Astrocyte of the cerebellum (primary cell): ENCODE results near the gene CCDC188.

Experiments used
- DNase-seq: peaks from one replicate; pipeline ENCODE4 v3.0.0-alpha.2; 2011; ENCODE audit warnings: low read depth
- H3K4me3 ChIP-seq: 2 replicates; pipeline ENCODE4 v1.5.1; 2011; ENCODE audit warnings: mild to moderate bottlenecking, low read depth, low read length, moderate library complexity
- in situ Hi-C: cut with HindIII; loops from 2 replicates; pipeline ENCODE4 v1.10.0; 2017; ENCODE audit warnings: low sequenced_read_pairs
- TF ChIP-seq, protein P1 (sequence below): IDR thresholded peaks from 2 replicates; pipeline ENCODE4 v1.5.1; 2012; ENCODE audit warnings: low read length, low read depth, moderate library complexity, mild to moderate bottlenecking; ENCODE audit errors: missing control alignments

The CCDC188 gene

DNA sequence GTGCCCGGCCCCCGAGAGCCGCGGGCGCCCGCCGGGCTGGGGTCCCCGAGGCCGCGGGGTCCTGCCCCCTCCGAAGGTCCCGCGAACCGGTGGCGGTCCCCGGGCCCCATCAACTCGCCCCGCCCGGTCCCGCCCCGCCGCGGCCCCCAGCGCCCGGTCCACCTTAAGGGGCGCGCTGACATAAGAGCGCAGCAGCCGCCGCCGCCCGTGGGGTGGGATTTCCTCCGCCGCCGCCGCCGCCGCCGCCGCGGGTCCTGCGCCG lies 19.3 kb downstream of the CCDC188 start, which contains the start of gene ZDHHC8:
Gene ZDHHC8, plus strand, starts transcription at position 208 of the 262 bp plus-strand sequence. CDS start 144 bp downstream, outside the sequence.
- DNase-seq: no peak
- in situ Hi-C loops: no loop called here
- peak within 1 kb of the TSS; percentile 79 for H3K4me3 ChIP-seq
- TF ChIP-seq, protein P1, sequence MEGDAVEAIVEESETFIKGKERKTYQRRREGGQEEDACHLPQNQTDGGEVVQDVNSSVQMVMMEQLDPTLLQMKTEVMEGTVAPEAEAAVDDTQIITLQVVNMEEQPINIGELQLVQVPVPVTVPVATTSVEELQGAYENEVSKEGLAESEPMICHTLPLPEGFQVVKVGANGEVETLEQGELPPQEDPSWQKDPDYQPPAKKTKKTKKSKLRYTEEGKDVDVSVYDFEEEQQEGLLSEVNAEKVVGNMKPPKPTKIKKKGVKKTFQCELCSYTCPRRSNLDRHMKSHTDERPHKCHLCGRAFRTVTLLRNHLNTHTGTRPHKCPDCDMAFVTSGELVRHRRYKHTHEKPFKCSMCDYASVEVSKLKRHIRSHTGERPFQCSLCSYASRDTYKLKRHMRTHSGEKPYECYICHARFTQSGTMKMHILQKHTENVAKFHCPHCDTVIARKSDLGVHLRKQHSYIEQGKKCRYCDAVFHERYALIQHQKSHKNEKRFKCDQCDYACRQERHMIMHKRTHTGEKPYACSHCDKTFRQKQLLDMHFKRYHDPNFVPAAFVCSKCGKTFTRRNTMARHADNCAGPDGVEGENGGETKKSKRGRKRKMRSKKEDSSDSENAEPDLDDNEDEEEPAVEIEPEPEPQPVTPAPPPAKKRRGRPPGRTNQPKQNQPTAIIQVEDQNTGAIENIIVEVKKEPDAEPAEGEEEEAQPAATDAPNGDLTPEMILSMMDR: no peak

DNA sequence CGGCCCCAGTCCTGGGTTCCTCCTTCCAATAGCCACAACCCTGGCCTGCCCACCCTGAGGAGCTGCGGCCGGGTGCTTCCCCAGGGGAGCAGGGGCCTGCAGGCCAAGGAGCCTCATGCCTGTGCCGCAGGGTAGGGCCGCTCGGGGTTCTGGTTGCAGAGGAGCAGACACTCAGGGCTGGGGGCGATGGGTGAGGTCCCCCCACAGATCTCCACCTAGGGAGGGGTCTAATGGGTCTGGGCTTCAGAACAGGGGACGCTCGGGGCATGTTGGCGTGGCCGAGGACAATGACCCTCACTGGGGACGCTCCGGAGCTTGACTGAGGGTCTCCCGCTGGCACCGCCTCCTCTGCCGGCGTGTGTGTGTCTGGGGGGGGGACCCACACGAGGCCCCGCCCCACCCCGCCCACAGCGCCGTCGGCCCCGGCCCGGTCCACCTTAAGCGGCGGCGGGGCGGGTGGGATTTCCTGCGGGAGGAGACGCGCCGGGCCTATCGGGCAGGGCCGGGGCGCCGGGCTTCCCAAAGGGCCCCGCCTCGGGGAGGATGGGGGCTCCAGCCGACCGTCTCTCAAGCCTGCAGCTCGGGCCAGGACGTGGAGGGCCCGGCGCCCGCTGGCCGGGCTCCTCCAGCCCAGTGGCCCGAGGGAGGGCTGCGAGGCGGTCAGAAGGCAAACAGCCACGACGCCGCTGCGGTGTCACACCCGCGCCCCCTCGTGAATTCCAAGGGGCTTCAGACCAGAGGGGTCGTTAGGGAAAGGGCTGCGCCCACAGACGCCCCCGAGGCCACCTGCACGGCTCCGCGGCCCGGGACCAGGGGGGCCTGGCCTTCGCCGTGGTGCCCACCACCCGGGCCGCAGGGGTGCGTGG lies 19.9 kb downstream of the CCDC188 start:
- peak; percentile 49 for DNase-seq
- TF ChIP-seq, protein P1: no peak
- peak overlapping the region; percentile 79 for H3K4me3 ChIP-seq
- in situ Hi-C loops: no loop called here

DNA sequence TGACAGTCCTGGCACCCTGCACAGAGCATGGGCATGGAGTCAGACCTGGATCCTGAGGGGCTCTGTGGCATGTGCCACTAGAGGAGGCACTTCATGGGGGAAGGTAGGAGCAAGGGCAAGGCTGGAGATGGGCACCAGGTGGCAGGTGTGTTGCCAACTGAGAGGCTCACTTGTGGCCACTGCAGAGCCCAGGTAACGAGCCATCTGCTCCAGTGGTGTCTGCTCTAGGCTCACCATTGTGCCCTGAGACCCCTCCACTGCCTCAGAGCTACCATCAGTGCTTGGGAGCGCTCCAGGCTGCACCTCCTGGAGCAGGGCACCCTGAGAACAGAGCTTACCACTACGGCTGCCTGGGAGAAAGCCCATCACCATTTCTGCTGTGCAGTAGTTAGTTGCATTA lies 20.5 kb downstream of the CCDC188 start:
- in situ Hi-C loops: no loop called here
- TF ChIP-seq, protein P1: no peak
- no peak overlapping the region for H3K4me3 ChIP-seq
- DNase-seq: no peak

DNA sequence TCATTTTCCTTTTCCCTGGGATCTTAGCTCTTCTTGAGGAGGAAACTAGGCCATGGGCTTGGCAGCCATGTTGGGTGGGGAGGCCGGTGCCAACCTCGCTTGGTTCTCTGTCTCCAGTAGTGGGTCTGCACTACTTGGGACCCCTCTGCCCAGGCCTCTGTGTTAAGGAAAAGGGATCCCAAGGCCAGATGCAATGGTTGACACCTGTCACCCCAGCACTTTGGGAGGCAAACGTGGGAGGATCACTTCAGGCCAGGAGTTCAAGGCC lies 21.2 kb downstream of the CCDC188 start:
- TF ChIP-seq, protein P1: no peak
- no peak overlapping the region for H3K4me3 ChIP-seq
- in situ Hi-C loops: no loop called here
- DNase-seq: no peak

DNA sequence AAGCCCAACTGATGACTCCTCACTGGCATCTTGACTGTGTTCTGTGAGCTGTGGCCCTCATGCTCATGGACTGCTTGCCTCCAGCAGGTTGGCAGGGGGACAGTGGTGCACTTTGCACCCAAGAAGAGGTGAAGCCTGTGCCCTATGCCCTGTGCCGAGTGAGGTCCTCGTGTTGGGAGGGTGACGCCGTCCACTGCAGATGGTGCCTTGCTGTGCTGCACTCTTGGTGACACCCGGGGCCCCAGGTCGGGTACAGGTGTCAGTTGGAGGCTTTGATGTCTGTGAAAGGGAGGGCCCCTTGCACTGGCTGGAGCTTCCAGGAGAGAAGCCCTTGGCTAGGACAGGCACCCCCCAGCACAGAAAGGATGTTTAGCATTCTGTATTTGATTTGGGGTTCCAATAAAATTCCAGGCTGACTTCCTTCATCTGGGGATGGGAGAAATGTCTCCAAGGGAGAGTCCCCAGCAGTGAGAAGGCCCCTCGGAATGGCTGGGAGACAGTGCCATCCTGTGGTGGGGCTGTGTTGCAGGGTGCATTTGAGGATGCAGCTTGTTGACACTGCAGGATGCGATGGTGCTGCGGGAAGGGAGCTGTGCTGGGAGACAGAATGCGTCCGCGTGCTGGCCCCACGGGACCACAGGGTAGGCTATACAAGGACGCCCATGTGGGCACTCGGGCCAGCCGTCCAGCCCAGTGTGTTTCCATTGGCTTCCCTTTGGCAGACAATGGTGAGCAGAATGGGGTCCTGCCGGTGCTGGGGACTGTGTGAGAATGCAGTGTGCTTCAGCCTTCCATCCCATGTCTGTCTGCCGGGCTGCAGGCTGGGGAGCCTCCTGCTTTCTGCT lies 21.7 kb downstream of the CCDC188 start:
- DNase-seq: no peak
- in situ Hi-C loops: no loop called here
- TF ChIP-seq, protein P1: no peak
- no peak overlapping the region for H3K4me3 ChIP-seq

DNA sequence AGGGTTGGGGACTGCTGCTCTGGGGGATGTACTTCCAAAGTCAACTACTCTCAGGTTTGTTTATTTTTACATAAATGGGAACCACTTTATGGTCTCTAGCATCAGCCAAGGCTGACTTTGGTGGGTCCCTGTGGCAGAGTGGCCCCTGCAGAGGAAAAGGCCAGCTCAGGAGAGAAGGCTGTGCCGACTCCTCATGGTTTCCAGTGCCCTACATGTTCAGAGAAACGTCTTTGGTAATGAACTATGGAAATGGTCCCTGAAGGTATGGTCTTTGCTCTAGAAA lies 22.3 kb downstream of the CCDC188 start:
- no peak overlapping the region for H3K4me3 ChIP-seq
- DNase-seq: no peak
- in situ Hi-C loops: no loop called here
- TF ChIP-seq, protein P1: no peak
